ENCODE measurements around the gene PPIE. TPM values are rescaled to one million over a fixed set of nuclear protein-coding genes. Genes with fewer than 3 reads are reported as not detected.

The PPIE gene
- total and polyA plus RNA-seq, 2 of the 4 experiments (the other 2 are of a cell fraction), result 40.9 to 68.1 TPM

DNA sequence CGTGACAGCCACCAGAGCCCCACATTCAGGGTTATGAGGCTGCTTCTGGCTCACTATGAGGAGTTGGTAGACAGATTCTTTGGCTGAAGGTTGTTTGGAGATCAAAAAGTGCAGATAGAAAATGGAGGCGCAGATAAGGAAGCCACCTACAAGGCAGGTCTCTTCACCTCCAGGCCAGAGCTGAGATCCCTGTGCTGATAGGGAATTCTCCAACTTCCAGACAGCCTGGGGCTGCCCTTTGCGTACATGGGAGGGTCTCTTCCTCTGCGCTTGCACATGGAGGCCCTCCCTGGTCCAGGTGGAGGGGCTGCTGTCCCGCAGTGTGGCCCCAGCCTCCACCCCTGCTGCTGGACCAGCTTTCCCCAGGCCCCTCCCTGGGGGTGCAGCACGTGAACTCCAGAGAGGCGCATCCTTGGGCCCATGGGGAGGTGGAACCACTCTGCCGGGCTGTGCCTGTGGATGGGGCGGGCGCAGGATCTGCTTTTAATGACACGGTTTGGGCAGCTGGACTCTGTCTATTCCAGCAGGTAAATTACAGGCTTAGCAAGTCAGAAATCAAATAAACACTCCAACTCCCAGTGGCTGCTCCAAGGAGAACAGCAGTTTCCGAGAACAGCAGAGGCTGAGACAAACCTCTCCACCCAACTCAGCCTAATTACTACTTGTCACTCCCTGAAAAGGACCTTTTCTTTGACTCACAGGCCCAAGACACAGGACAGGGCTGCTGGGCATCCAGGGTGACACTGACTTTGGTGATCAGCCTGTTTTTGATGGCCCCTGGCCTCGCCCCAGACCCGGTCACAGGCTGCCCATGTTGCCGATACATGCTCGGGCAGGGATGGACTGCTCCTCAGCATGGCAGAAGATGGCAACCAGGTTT lies 20.1 kb downstream of the PPIE start:
- dilution Hi-C loops (cut with HindIII; ENCODE audit: low sequenced_read_pairs, unreplicated experiment), result no loop called here
- Histone ChIP-seq H2AK9ac (replicated peaks; ENCODE audit: low read depth, low read length, poor library complexity) (no peak overlapping the region), H4K20me1 (ENCODE audit: insufficient read depth, low read length) (no peaks in the 10 kb centered on the region), H4K8ac (ENCODE audit: low read depth in 2 of 2, low read length in 2 of 2) (no peak overlapping the region), H2AK5ac (ENCODE audit: low read depth, low read length) (no peak overlapping the region), H2BK5ac (ENCODE audit: low read depth, low read length, poor library complexity, severe bottlenecking) (no peak overlapping the region), H2BK120ac (ENCODE audit: low read depth, low read length) (no peak overlapping the region), H3K4me2 (ENCODE audit: low read depth, low read length) (no peak overlapping the region), H3K14ac (replicated peaks; ENCODE audit: low read depth, low read length) (no peak overlapping the region), H3K4me3 (ENCODE audit: insufficient read depth, low read depth, low read length) (no peak overlapping the region), H3K36me3 (ENCODE audit: control insufficient read depth, insufficient read depth, low read length) (peaks cover 24% of the 10 kb centered on the region), H3K4me1 (ENCODE audit: control insufficient read depth, insufficient read depth, low read length) (no peaks in the 10 kb centered on the region), H3K9ac (ENCODE audit: low read depth, low read length) (no peak overlapping the region), H2BK20ac (ENCODE audit: low read depth, low read length) (no peak overlapping the region), H3K27me3 (ENCODE audit: control insufficient read depth, insufficient read depth, low read length) (no peaks in the 10 kb centered on the region), H3K4ac (ENCODE audit: low read depth, low read length) (no peak overlapping the region), H2AFZ (replicated peaks; ENCODE audit: low read length, poor library complexity) (no peak overlapping the region), H3K23ac (ENCODE audit: low read depth, low read length) (no peak overlapping the region), H3K56ac (ENCODE audit: extremely low read depth, insufficient read depth, low read length) (no peak overlapping the region), H3K18ac (ENCODE audit: low read depth, low read length) (no peak overlapping the region), H3K27ac (ENCODE audit: insufficient read depth, low read length) (no peak overlapping the region), H4K5ac (ENCODE audit: low read depth, low read length) (no peak overlapping the region), H4K91ac (ENCODE audit: insufficient read depth, low read depth, low read length) (no peak overlapping the region), H3K9me1 (ENCODE audit: insufficient read depth, low read length) (0 out of 2 replicates have a peak, but pooled peaks cover 8% of the 10 kb centered on the region), H3K9me3 (ENCODE audit: control insufficient read depth, insufficient read depth, low read length) (no peaks in the 10 kb centered on the region), H3K79me1 (ENCODE audit: low read depth in 1 of 2, low read length in 2 of 2) (0 out of 4 replicates have a peak, but pooled peaks cover 0 to 3% of the 10 kb centered on the region in 2 experiments), H2BK15ac (ENCODE audit: low read depth, low read length) (no peak overlapping the region)
- no TSS peak for BruUV-seq (replicated peaks)
- ATAC-seq (ENCODE audit: low read depth) (no peak), DNase-seq (no peak)
- ChIA-PET POLR2A (ENCODE audit: unreplicated experiment) (no interaction called here), CTCF (no interaction called here)
- 92% methylated on average over 2 of the region's 16 CpGs; no CpG with 5 or more reads in 1 of the 2 experiments for whole genome bisulfite sequencing, 2 experiments (ENCODE audit: extremely low coverage in 2 of 2, insufficient read length in 1 of 2)
- intact Hi-C loops (cut with micrococcal nuclease), result no loop called here
- in situ Hi-C loops (cut with MboI; ENCODE audit: low sequenced_read_pairs), result no loop called here
- TF ChIP-seq MXI1 (IDR thresholded peaks at IDR 0.05; ENCODE audit: borderline replicate concordance, low read depth, low read length), result no peak
- no peak for TF ChIP-seq MAFK (IDR thresholded peaks at IDR 0.05; ENCODE audit: low read depth, low read length)
- no peak for TF ChIP-seq CHD1 (IDR thresholded peaks at IDR 0.05; ENCODE audit: low read depth, low read length)
- TF ChIP-seq, protein P1, sequence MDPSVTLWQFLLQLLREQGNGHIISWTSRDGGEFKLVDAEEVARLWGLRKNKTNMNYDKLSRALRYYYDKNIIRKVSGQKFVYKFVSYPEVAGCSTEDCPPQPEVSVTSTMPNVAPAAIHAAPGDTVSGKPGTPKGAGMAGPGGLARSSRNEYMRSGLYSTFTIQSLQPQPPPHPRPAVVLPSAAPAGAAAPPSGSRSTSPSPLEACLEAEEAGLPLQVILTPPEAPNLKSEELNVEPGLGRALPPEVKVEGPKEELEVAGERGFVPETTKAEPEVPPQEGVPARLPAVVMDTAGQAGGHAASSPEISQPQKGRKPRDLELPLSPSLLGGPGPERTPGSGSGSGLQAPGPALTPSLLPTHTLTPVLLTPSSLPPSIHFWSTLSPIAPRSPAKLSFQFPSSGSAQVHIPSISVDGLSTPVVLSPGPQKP (IDR thresholded peaks at IDR 0.05; ENCODE audit: borderline replicate concordance, low read depth, low read length), result no peak
- TF ChIP-seq, protein P2, sequence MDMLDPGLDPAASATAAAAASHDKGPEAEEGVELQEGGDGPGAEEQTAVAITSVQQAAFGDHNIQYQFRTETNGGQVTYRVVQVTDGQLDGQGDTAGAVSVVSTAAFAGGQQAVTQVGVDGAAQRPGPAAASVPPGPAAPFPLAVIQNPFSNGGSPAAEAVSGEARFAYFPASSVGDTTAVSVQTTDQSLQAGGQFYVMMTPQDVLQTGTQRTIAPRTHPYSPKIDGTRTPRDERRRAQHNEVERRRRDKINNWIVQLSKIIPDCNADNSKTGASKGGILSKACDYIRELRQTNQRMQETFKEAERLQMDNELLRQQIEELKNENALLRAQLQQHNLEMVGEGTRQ (IDR thresholded peaks at IDR 0.05; ENCODE audit: low read depth, low read length), result no peak
- no peak for TF ChIP-seq FOS (IDR thresholded peaks at IDR 0.05; ENCODE audit: low read depth, low read length)
- no peak for TF ChIP-seq CEBPB (IDR thresholded peaks at IDR 0.05; ENCODE audit: low read depth, low read length)
- no peak for TF ChIP-seq RFX5 (IDR thresholded peaks at IDR 0.05; ENCODE audit: low read depth, low read length)
- TF ChIP-seq NFE2L2 (IDR thresholded peaks at IDR 0.05; ENCODE audit: low read depth, low read length), result no peak
- TF ChIP-seq, protein P3, sequence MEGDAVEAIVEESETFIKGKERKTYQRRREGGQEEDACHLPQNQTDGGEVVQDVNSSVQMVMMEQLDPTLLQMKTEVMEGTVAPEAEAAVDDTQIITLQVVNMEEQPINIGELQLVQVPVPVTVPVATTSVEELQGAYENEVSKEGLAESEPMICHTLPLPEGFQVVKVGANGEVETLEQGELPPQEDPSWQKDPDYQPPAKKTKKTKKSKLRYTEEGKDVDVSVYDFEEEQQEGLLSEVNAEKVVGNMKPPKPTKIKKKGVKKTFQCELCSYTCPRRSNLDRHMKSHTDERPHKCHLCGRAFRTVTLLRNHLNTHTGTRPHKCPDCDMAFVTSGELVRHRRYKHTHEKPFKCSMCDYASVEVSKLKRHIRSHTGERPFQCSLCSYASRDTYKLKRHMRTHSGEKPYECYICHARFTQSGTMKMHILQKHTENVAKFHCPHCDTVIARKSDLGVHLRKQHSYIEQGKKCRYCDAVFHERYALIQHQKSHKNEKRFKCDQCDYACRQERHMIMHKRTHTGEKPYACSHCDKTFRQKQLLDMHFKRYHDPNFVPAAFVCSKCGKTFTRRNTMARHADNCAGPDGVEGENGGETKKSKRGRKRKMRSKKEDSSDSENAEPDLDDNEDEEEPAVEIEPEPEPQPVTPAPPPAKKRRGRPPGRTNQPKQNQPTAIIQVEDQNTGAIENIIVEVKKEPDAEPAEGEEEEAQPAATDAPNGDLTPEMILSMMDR (conservative IDR thresholded peaks at IDR 0.05; ENCODE audit: low read depth, low read length), result no peak
- TF ChIP-seq RAD21 (IDR thresholded peaks at IDR 0.05; ENCODE audit: low read length), result no peak
- TF ChIP-seq POLR2A (IDR thresholded peaks at IDR 0.05; ENCODE audit: low read depth, low read length), result no peak
- TF ChIP-seq BHLHE40 (IDR thresholded peaks at IDR 0.05; ENCODE audit: low read depth, low read length), result no peak
- no peak for TF ChIP-seq MAZ (IDR thresholded peaks at IDR 0.05; ENCODE audit: borderline replicate concordance, low read depth, low read length)
- TF ChIP-seq RCOR1 (IDR thresholded peaks at IDR 0.05; ENCODE audit: insufficient replicate concordance, low read length), result no peak

Data from IMR-90 (cell line).